ENCODE data around the gene PCDH1.

PCDH1 gene

DNA sequence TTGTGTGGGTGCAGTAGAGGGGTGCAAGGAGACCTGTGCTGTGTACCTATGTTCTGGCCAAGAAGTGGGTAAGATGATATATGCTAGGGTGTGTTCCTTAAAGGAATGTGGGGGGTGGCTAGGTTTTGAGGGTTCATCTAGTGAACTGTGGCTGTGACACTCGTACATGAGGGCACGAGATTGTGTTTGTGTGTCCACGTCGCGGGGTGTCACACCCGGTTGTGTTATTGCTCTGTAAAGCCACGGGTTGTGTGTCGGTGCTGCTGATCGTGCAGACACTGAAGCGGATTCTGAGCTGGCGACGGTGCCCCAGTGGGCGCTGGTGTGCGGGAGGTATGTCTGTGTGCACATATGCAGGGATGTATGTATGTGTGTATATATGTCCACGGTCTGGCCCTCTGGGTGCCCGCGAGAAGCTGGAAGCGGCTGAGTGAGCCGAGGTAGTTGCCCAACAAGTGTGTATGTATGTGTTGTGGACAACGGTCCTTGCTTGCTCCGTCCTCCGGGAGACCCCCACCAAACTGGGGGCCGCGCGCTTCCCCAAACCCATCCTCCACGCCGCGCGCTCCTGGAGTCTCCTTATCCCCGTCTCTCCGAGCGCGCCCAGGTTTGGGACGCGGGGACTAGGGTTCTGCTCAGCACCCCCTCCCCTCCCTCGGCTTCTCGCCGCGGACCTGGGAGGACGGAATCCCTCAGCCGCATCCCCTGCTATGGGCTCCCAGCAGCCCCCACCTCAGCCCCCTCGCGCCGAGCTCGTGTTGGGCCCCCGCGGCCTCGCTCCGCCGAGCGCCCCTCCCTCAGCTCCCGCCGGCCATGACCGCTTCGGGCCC lies 639 bp downstream of the PCDH1 start:
- TF ChIP-seq, protein P1, sequence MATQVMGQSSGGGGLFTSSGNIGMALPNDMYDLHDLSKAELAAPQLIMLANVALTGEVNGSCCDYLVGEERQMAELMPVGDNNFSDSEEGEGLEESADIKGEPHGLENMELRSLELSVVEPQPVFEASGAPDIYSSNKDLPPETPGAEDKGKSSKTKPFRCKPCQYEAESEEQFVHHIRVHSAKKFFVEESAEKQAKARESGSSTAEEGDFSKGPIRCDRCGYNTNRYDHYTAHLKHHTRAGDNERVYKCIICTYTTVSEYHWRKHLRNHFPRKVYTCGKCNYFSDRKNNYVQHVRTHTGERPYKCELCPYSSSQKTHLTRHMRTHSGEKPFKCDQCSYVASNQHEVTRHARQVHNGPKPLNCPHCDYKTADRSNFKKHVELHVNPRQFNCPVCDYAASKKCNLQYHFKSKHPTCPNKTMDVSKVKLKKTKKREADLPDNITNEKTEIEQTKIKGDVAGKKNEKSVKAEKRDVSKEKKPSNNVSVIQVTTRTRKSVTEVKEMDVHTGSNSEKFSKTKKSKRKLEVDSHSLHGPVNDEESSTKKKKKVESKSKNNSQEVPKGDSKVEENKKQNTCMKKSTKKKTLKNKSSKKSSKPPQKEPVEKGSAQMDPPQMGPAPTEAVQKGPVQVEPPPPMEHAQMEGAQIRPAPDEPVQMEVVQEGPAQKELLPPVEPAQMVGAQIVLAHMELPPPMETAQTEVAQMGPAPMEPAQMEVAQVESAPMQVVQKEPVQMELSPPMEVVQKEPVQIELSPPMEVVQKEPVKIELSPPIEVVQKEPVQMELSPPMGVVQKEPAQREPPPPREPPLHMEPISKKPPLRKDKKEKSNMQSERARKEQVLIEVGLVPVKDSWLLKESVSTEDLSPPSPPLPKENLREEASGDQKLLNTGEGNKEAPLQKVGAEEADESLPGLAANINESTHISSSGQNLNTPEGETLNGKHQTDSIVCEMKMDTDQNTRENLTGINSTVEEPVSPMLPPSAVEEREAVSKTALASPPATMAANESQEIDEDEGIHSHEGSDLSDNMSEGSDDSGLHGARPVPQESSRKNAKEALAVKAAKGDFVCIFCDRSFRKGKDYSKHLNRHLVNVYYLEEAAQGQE (IDR thresholded peaks at IDR 0.05; ENCODE audit: insufficient read depth in 1 of 2, low read depth in 2 of 2, low read length in 2 of 2), result no peak
- TF ChIP-seq FOXP2 (optimal IDR thresholded peaks at IDR 0.05; ENCODE audit: borderline replicate concordance, extremely low read depth, extremely low read length, insufficient read depth), result no peak
- TF ChIP-seq TAF1 (IDR thresholded peaks at IDR 0.05; ENCODE audit: borderline replicate concordance, insufficient read depth, low read length), result no peak

DNA sequence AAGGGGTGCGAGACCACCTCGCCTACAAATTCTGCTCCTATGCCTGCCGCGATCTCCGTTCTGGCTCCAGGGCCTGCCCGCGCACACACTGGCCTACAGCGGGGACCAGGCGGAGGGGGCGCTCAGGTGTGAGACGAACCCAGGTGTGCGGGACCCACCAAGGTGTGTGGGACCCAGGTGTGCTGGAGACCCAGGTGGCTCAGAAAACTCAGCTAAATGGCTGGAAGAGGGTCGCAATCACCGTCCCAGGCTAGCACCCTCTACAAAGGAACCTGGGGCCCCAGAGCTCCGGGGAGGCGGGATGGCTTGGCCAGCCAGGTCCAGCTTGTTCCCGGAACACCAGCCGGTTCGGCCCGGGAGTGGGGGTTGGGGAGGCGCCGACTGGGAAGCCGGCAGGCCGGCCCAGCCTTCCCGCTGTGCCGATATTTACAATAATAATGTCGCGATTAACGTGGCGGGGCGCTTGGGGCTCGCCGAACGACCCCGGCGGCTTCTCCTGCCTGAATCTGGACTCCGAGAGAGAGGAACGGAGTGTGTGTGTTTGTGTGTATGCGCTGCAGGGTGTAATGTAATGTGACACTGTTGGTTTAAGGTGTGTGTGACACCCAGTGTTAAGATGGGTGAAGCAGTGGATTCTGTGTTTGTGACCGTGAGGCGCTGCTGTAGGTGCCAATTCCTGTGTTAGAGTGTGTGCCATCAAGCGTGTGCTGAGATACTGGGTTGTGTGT lies 1.4 kb downstream of the PCDH1 start:
- TF ChIP-seq, protein P1 (IDR thresholded peaks at IDR 0.05; ENCODE audit: insufficient read depth in 1 of 2, low read depth in 2 of 2, low read length in 2 of 2), result no peak
- TF ChIP-seq TAF1 (IDR thresholded peaks at IDR 0.05; ENCODE audit: borderline replicate concordance, insufficient read depth, low read length) (no peak), SIN3A (IDR thresholded peaks at IDR 0.05; ENCODE audit: borderline replicate concordance, insufficient read depth, low read length) (no peak), FOXP2 (optimal IDR thresholded peaks at IDR 0.05; ENCODE audit: borderline replicate concordance, extremely low read depth, extremely low read length, insufficient read depth) (no peak)

DNA sequence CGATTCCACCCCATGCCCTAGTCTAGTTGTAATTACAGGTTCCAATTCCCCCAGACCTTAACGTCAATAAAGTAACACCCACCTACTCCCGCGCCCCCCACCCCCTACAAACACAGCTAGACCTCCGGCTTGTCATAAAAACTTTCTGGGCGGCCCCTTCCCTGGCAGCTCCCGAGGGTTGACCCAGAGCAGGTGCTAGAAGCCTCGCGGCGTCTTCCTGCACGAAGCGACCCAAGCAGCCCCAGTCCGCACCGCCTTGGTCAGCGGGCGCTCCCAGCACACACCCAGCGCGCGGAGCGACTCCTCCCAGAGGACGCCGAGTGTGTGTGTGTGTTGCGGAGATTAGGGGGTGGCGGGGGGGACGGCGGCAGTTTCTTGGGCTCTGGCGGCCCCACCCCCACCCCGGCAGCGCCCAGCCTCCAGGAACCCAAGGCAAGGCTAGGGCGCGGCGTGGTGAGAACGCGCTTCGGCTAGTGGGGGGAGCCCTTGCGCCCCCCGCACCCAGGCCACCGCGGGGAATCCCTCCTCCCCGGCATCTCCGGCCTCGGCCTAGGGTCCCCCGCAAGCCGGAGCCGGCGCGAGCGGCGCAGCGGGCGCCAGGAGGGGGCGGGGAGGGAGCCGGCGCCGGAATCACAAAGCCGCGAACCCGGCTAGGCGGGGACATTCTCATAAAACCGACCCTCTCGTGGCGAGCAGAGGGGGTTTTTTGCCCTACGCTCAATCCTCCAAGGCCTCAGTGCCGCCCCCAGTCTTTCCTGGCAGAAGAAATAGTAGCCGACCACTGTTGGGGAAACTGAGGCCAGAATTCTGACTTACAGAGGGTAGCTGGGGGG lies 2.2 kb downstream of the PCDH1 start:
- no peak for TF ChIP-seq POLR2AphosphoS5 (IDR thresholded peaks at IDR 0.05; ENCODE audit: low read depth, low read length)
- no peak for TF ChIP-seq FOXP2 (optimal IDR thresholded peaks at IDR 0.05; ENCODE audit: borderline replicate concordance, extremely low read depth, extremely low read length, insufficient read depth)
- TF ChIP-seq, protein P1 (IDR thresholded peaks at IDR 0.05; ENCODE audit: insufficient read depth in 1 of 2, low read depth in 2 of 2, low read length in 2 of 2), result no peak
- TF ChIP-seq TAF1 (IDR thresholded peaks at IDR 0.05; ENCODE audit: borderline replicate concordance, insufficient read depth, low read length), result no peak
- TF ChIP-seq SIN3A (IDR thresholded peaks at IDR 0.05; ENCODE audit: borderline replicate concordance, insufficient read depth, low read length), result no peak

DNA sequence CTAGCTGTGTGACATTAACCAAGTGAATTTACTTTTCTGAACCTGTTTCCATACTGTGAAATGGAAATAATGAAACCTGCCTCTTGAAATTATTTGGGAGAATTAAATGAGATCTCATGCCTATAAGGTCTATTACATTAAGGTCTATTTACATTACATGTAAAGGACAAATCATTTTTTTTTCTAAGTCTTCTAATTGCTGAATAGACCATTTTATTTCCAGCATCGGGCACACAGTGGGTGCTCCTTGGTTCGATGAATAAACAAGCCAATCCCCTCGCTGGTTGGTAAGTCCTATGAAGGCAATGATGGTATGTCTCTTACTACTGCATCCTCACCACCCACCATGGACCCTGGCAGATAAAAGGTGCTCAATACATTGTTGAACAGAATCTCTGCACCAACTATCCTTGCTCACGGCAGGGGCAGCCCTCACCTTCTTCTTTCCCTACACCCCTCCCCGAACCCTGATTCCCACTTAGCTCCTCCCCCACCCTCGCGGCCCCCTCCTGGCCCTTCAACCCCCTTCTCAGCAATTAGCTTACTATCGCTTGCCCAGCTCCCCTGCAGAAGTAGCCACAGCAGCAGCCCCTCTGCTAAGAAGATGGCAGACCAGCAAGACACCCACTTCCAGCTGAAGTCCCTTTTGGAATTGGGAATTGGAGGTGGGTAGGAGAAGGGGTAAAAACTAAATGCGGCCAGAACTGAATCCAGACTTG lies 3.0 kb downstream of the PCDH1 start:
- TF ChIP-seq POLR2AphosphoS5 (IDR thresholded peaks at IDR 0.05; ENCODE audit: low read depth, low read length) (no peak), SIN3A (IDR thresholded peaks at IDR 0.05; ENCODE audit: borderline replicate concordance, insufficient read depth, low read length) (no peak), FOXP2 (optimal IDR thresholded peaks at IDR 0.05; ENCODE audit: borderline replicate concordance, extremely low read depth, extremely low read length, insufficient read depth) (no peak), TAF1 (IDR thresholded peaks at IDR 0.05; ENCODE audit: borderline replicate concordance, insufficient read depth, low read length) (no peak)
- TF ChIP-seq, protein P1 (IDR thresholded peaks at IDR 0.05; ENCODE audit: insufficient read depth in 1 of 2, low read depth in 2 of 2, low read length in 2 of 2), result no peak
